IMR-90 (cell line): ENCODE results near the gene AGAP2. TPM values are rescaled to one million over a fixed set of nuclear protein-coding genes. Genes with fewer than 3 reads are reported as not detected.

ENCODE experiments used
- ATAC-seq: fragments of 200-7000 bp; cut with Tn5 transposase; 2 replicates; pipeline ENCODE4 v1.9.1; 2020; ENCODE audit warnings: low read depth, mild to moderate bottlenecking, moderate library complexity
- BruUV-seq: library from RNA; stranded (reverse); fragments of 400-500 nt; replicated peaks from 2 replicates; lab custom pipeline; 2021; lab: Mats Ljungman, UMichigan
- CTCF ChIA-PET: fragments of 300-600 bp; formaldehyde crosslinking; extraction: SDS; loops from one replicate; lab custom pipeline; 2021; ENCODE audit warnings: antibody characterized with exemption; lab: Yijun Ruan, JAX
- POLR2A ChIA-PET: fragments of 300-600 bp; sonication (Branson Sonifier 250); formaldehyde crosslinking; loops from one replicate; lab custom pipeline; 2022; ENCODE audit warnings: antibody characterized with exemption; ENCODE audit not compliant: unreplicated experiment; lab: Charles Lee
- DNase-seq: peaks from one replicate; pipeline ENCODE4 v3.0.0; 2013
- H2AFZ ChIP-seq: replicated peaks from 2 replicates; pipeline ENCODE3; 2013; ENCODE audit warnings: low read length, mild to moderate bottlenecking; ENCODE audit not compliant: poor library complexity
- H2AK5ac ChIP-seq: 2 replicates; pipeline ENCODE4 v1.6.1; 2013; ENCODE audit warnings: low read depth, low read length, inconsistent platforms
- H2AK9ac ChIP-seq: replicated peaks from 2 replicates; pipeline ENCODE3; 2013; ENCODE audit warnings: mild to moderate bottlenecking, low read depth, low read length, moderate library complexity; ENCODE audit not compliant: poor library complexity
- H2BK120ac ChIP-seq: 2 replicates; pipeline ENCODE4 v1.6.1; 2013; ENCODE audit warnings: low read depth, low read length, inconsistent platforms
- H2BK15ac ChIP-seq: 3 replicates; pipeline ENCODE4 v1.6.1; 2013; ENCODE audit warnings: low read depth, low read length, inconsistent platforms
- H2BK20ac ChIP-seq: 2 replicates; pipeline ENCODE4 v1.6.1; 2013; ENCODE audit warnings: low read depth, mild to moderate bottlenecking, inconsistent platforms, low read length, moderate library complexity
- H2BK5ac ChIP-seq: 2 replicates; pipeline ENCODE4 v1.6.1; 2013; ENCODE audit warnings: mild to moderate bottlenecking, low read depth, low read length, inconsistent platforms; ENCODE audit not compliant: poor library complexity, severe bottlenecking
- H3K14ac ChIP-seq: replicated peaks from 2 replicates; pipeline ENCODE4 v1.6.1; 2013; ENCODE audit warnings: low read depth, low read length, inconsistent platforms
- H3K18ac ChIP-seq: 2 replicates; pipeline ENCODE4 v1.6.1; 2013; ENCODE audit warnings: low read depth, low read length, control low read depth
- H3K23ac ChIP-seq: 2 replicates; pipeline ENCODE4 v1.6.1; 2013; ENCODE audit warnings: low read depth, low read length, inconsistent platforms
- H3K27ac ChIP-seq: 2 replicates; pipeline ENCODE4 v1.5.1; 2013; ENCODE audit warnings: mild to moderate bottlenecking, control low read depth, low read length; ENCODE audit not compliant: insufficient read depth
- H3K27me3 ChIP-seq: 2 replicates; pipeline ENCODE4 v1.6.1; 2013; ENCODE audit warnings: low read length; ENCODE audit not compliant: control insufficient read depth, insufficient read depth
- H3K36me3 ChIP-seq: 2 replicates; pipeline ENCODE4 v1.6.1; 2013; ENCODE audit warnings: low read length, mixed read lengths; ENCODE audit not compliant: control insufficient read depth, insufficient read depth
- H3K4ac ChIP-seq: 2 replicates; pipeline ENCODE4 v1.6.1; 2013; ENCODE audit warnings: low read depth, low read length, inconsistent platforms
- H3K4me1 ChIP-seq: 2 replicates; pipeline ENCODE4 v1.6.1; 2013; ENCODE audit warnings: low read length, mixed read lengths; ENCODE audit not compliant: control insufficient read depth, insufficient read depth
- H3K4me2 ChIP-seq: 2 replicates; pipeline ENCODE4 v1.6.1; 2013; ENCODE audit warnings: low read depth, mild to moderate bottlenecking, control low read depth, low read length, moderate library complexity
- H3K4me3 ChIP-seq: 2 replicates; pipeline ENCODE4 v1.5.1; 2013; ENCODE audit warnings: low read depth, mild to moderate bottlenecking, control low read depth, low read length, moderate library complexity; ENCODE audit not compliant: insufficient read depth
- H3K56ac ChIP-seq: 2 replicates; pipeline ENCODE4 v1.6.1; 2013; ENCODE audit warnings: low read length, inconsistent platforms; ENCODE audit not compliant: insufficient read depth; ENCODE audit errors: extremely low read depth
- H3K79me1 ChIP-seq, 2 experiments: 2 replicates each; pipeline ENCODE4 v1.6.1; 2013; ENCODE audit warnings: low read length in 2 of 2, inconsistent platforms in 1 of 2, low read depth in 1 of 2
- H3K9ac ChIP-seq: 2 replicates; pipeline ENCODE4 v1.6.1; 2013; ENCODE audit warnings: low read depth, low read length, control low read depth
- H3K9me1 ChIP-seq: 2 replicates; pipeline ENCODE4 v1.6.1; 2013; ENCODE audit warnings: low read length, inconsistent platforms; ENCODE audit not compliant: insufficient read depth
- H3K9me3 ChIP-seq: 2 replicates; pipeline ENCODE4 v1.6.1; 2013; ENCODE audit warnings: low read length; ENCODE audit not compliant: control insufficient read depth, insufficient read depth
- H4K20me1 ChIP-seq: 2 replicates; pipeline ENCODE4 v1.6.1; 2013; ENCODE audit warnings: low read length, inconsistent platforms; ENCODE audit not compliant: insufficient read depth
- H4K5ac ChIP-seq: 2 replicates; pipeline ENCODE4 v1.6.1; 2013; ENCODE audit warnings: mild to moderate bottlenecking, low read depth, low read length, control low read depth
- H4K8ac ChIP-seq, 2 experiments: 2 replicates each; pipeline ENCODE4 v1.6.1; 2013; ENCODE audit warnings: low read depth in 2 of 2, low read length in 2 of 2, control low read depth in 1 of 2, inconsistent platforms in 1 of 2
- H4K91ac ChIP-seq: 2 replicates; pipeline ENCODE4 v1.6.1; 2013; ENCODE audit warnings: low read depth, low read length, inconsistent platforms; ENCODE audit not compliant: insufficient read depth
- BHLHE40 ChIP-seq: fragments of 150-350 bp; IDR thresholded peaks from 2 replicates; pipeline ENCODE4 v1.6.1; 2016; ENCODE audit warnings: mild to moderate bottlenecking, low read depth, low read length
- CEBPB ChIP-seq: IDR thresholded peaks from 2 replicates; pipeline ENCODE4 v1.6.1; 2012; ENCODE audit warnings: low read depth, low read length, improper control_type of control experiment
- CHD1 ChIP-seq: IDR thresholded peaks from 2 replicates; pipeline ENCODE4 v1.6.1; 2012; ENCODE audit warnings: low read depth, low read length, improper control_type of control experiment
- CTCF ChIP-seq: conservative IDR thresholded peaks from 2 replicates; pipeline ENCODE4 v1.5.1; 2012; ENCODE audit warnings: mild to moderate bottlenecking, low read depth, low read length, improper control_type of control experiment
- ELK1 ChIP-seq: fragments of 150-350 bp; IDR thresholded peaks from 2 replicates; pipeline ENCODE4 v1.6.1; 2016; ENCODE audit warnings: low read depth, mild to moderate bottlenecking, low read length, moderate library complexity, borderline replicate concordance
- FOS ChIP-seq: fragments of 150-350 bp; IDR thresholded peaks from 2 replicates; pipeline ENCODE4 v1.6.1; 2016; ENCODE audit warnings: low read depth, low read length
- MAFK ChIP-seq: IDR thresholded peaks from 2 replicates; pipeline ENCODE4 v1.6.1; 2012; ENCODE audit warnings: low read depth, low read length, improper control_type of control experiment
- MAZ ChIP-seq: IDR thresholded peaks from 2 replicates; pipeline ENCODE4 v1.6.1; 2012; ENCODE audit warnings: low read depth, mild to moderate bottlenecking, low read length, improper control_type of control experiment, moderate library complexity, borderline replicate concordance
- MXI1 ChIP-seq: IDR thresholded peaks from 2 replicates; pipeline ENCODE4 v1.6.1; 2012; ENCODE audit warnings: low read depth, mild to moderate bottlenecking, low read length, moderate library complexity, borderline replicate concordance
- POLR2A ChIP-seq: IDR thresholded peaks from 2 replicates; pipeline ENCODE4 v1.6.1; 2012; ENCODE audit warnings: mild to moderate bottlenecking, low read depth, low read length
- RAD21 ChIP-seq: IDR thresholded peaks from 2 replicates; pipeline ENCODE4 v1.6.1; 2012; ENCODE audit warnings: low read length, improper control_type of control experiment
- RCOR1 ChIP-seq: IDR thresholded peaks from 2 replicates; pipeline ENCODE4 v1.6.1; 2012; ENCODE audit warnings: mild to moderate bottlenecking, low read length, improper control_type of control experiment; ENCODE audit not compliant: insufficient replicate concordance
- RFX5 ChIP-seq: IDR thresholded peaks from 2 replicates; pipeline ENCODE4 v1.8.0; 2012; ENCODE audit warnings: low read depth, mild to moderate bottlenecking, low read length, moderate library complexity
- SMC3 ChIP-seq: fragments of 150-350 bp; IDR thresholded peaks from 2 replicates; pipeline ENCODE4 v1.6.1; 2016; ENCODE audit warnings: low read depth, mild to moderate bottlenecking, antibody characterized with exemption, low read length, moderate library complexity
- WGBS, 2 experiments: methylation state at CpG; one replicate each; pipeline versions ENCODE4 v1.1.5 to v1.1.7; 2013; ENCODE audit warnings: missing lambda C conversion rate in 2 of 2; ENCODE audit not compliant: insufficient read length in 1 of 2; ENCODE audit errors: extremely low coverage in 2 of 2; 5-methylcytosine and 5-hydroxymethylcytosine counted together
- dilution Hi-C: fragments of 300-500 bp; cut with HindIII; formaldehyde crosslinking; loops from one replicate; pipeline ENCODE4 v1.14.3; 2018; ENCODE audit warnings: low sequenced_read_pairs; ENCODE audit not compliant: unreplicated experiment
- in situ Hi-C: fragments of 300-500 bp; cut with MboI; formaldehyde crosslinking; loops from 3 replicates; pipeline ENCODE4 v1.14.3; 2019; ENCODE audit warnings: low sequenced_read_pairs, inconsistent platforms, mixed read lengths
- intact Hi-C: fragments of 100-400 bp; cut with micrococcal nuclease; formaldehyde crosslinking; loops from 2 replicates; pipeline ENCODE4 v1.10.0; 2022
- polyA plus RNA-seq, 3 experiments: library from polyadenylated mRNA; depleted of rRNA; stranded (reverse); fragments of >200 nt; gene quantifications; 2 replicates each; pipeline ENCODE4 v1.2.3, GENCODE V29; 2012; ENCODE audit warnings: low replicate concordance in 1 of 3
- total RNA-seq: library from RNA; depleted of rRNA; stranded (reverse); fragments of >200 nt; gene quantifications from 2 replicates; pipeline ENCODE4 v1.2.3, GENCODE V29; 2012

The AGAP2 gene
- total and polyA plus RNA-seq, 2 of the 4 experiments (the other 2 are of a cell fraction), result 0.03 to 0.18 TPM

- 0 out of 2 replicates have a peak, but pooled peaks cover 4% of the 10 kb centered on the region for H3K4me1 ChIP-seq
- H4K5ac ChIP-seq, result peak overlapping the region; percentile 90
- peak overlapping the region; percentile 92 for H3K23ac ChIP-seq
- peaks cover 6% of the 10 kb centered on the region; the same call in 1 of the 2 replicates for H3K36me3 ChIP-seq
- peaks cover 0 to 17% of the 10 kb centered on the region in 2 experiments; a peak in 1 of 4 replicates for H3K79me1 ChIP-seq
- H4K91ac ChIP-seq, result peak overlapping the region; percentile 98
- H4K8ac ChIP-seq, result peak overlapping the region; percentile 95 to 96
- peak overlapping the region; percentile 93 for H3K56ac ChIP-seq
- H2BK120ac ChIP-seq, result peak overlapping the region; percentile 68; the same call in 1 of the 2 replicates
- H3K27me3 ChIP-seq, result peaks cover 5% of the 10 kb centered on the region; the same call in 1 of the 2 replicates
- peaks cover 6% of the 10 kb centered on the region; the same call in 1 of the 2 replicates for H3K9me1 ChIP-seq
- H4K20me1 ChIP-seq, result peaks cover 9% of the 10 kb centered on the region; the same call in 1 of the 2 replicates
- no TSS peak for BruUV-seq
- H3K4me3 ChIP-seq, result peak overlapping the region; percentile 70
- peak overlapping the region; percentile 65 for H3K18ac ChIP-seq
- H2BK20ac ChIP-seq, result no peak overlapping the region
- ATAC-seq (peak; percentile 93), DNase-seq (peak; percentile 76)
- peak overlapping the region; percentile 99 for H2AK9ac ChIP-seq
- POLR2A ChIA-PET, result interaction anchor here (0.6 to 1.2 kb wide), 2 partner anchors 9 to 18 kb away, joined by 3 to 5 read pairs; partner anchors contain the start of gene TSPAN31
- H3K4ac ChIP-seq, result peak overlapping the region; percentile 97
- WGBS, 2 experiments, result 3% methylated on average over 45 of the region's 79 CpGs; no CpG with 5 or more reads in 1 of the 2 experiments
- H2AK5ac ChIP-seq, result peak overlapping the region; percentile 90; the same call in 1 of the 2 replicates
- no peaks in the 10 kb centered on the region for H3K9me3 ChIP-seq
- dilution Hi-C loops (no loop called here), in situ Hi-C loops (no loop called here), intact Hi-C loops (no loop called here)
- CTCF ChIA-PET, result interaction anchor here (1.1 to 1.2 kb wide), 3 partner anchors 10 to 33 kb away, joined by 3 to 4 read pairs (median 3); partner anchors contain the start of gene OS9
- H2AFZ ChIP-seq, result peak overlapping the region; percentile 100
- H3K27ac ChIP-seq, result peak overlapping the region; percentile 80
- H3K14ac ChIP-seq, result peak overlapping the region; percentile 100
- peak overlapping the region; percentile 74 for H2BK5ac ChIP-seq
- peak overlapping the region; percentile 89; the same call in 2 of the 3 replicates for H2BK15ac ChIP-seq
- H3K9ac ChIP-seq, result peak overlapping the region; percentile 92
- H3K4me2 ChIP-seq, result peak overlapping the region; percentile 79
- no peak for TF ChIP-seq RFX5
- peak; percentile 18 for TF ChIP-seq RCOR1
- TF ChIP-seq POLR2A, result no peak; the same call in none of the 2 replicates
- TF ChIP-seq CHD1, result no peak
- no peak for TF ChIP-seq CEBPB
- TF ChIP-seq CTCF, result peak; percentile 85
- no peak for TF ChIP-seq FOS
- peak; percentile 57 for TF ChIP-seq RAD21
- TF ChIP-seq MAZ, result peak; percentile 16; the same call in 1 of the 2 replicates
- TF ChIP-seq ELK1, result no peak
- TF ChIP-seq MXI1, result peak; percentile 59
- TF ChIP-seq BHLHE40, result peak; percentile 67
- peak; percentile 52 for TF ChIP-seq SMC3
- no peak for TF ChIP-seq MAFK
Measured at GRCh38 chr12:57726151-57726883, 12.2 kb downstream of the AGAP2 start.
